ENCODE results near the gene PSME2.

DNA sequence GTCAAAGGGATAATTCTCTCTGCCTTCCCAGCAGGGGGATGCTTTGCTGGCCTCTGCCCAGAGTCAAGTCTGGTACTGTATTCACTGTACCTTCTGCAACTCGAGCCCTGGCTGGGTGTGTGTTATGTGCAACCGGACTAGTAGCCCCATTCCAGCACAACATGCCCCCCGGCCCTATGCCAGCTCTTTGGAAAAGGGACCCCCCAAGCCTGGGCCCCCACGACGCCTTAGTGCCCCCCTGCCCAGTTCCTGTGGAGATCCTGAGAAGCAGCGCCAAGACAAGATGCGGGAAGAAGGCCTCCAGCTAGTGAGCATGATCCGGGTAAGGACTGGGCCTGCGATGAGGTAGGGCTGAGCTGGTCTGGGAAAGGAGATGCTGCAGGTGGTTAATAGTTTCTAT lies 4.2 kb upstream of the PSME2 start:
- TF ChIP-seq EZH2 (IDR thresholded peaks at IDR 0.05; ENCODE audit: insufficient read depth, low read length) = no peak
- TF ChIP-seq, protein P1, sequence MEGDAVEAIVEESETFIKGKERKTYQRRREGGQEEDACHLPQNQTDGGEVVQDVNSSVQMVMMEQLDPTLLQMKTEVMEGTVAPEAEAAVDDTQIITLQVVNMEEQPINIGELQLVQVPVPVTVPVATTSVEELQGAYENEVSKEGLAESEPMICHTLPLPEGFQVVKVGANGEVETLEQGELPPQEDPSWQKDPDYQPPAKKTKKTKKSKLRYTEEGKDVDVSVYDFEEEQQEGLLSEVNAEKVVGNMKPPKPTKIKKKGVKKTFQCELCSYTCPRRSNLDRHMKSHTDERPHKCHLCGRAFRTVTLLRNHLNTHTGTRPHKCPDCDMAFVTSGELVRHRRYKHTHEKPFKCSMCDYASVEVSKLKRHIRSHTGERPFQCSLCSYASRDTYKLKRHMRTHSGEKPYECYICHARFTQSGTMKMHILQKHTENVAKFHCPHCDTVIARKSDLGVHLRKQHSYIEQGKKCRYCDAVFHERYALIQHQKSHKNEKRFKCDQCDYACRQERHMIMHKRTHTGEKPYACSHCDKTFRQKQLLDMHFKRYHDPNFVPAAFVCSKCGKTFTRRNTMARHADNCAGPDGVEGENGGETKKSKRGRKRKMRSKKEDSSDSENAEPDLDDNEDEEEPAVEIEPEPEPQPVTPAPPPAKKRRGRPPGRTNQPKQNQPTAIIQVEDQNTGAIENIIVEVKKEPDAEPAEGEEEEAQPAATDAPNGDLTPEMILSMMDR (IDR thresholded peaks at IDR 0.05; ENCODE audit: insufficient read depth, low read depth, low read length) = no peak

All from astrocyte (in vitro differentiated cells and primary cell).